ENCODE results near the gene SPNS2.

SPNS2 gene

DNA sequence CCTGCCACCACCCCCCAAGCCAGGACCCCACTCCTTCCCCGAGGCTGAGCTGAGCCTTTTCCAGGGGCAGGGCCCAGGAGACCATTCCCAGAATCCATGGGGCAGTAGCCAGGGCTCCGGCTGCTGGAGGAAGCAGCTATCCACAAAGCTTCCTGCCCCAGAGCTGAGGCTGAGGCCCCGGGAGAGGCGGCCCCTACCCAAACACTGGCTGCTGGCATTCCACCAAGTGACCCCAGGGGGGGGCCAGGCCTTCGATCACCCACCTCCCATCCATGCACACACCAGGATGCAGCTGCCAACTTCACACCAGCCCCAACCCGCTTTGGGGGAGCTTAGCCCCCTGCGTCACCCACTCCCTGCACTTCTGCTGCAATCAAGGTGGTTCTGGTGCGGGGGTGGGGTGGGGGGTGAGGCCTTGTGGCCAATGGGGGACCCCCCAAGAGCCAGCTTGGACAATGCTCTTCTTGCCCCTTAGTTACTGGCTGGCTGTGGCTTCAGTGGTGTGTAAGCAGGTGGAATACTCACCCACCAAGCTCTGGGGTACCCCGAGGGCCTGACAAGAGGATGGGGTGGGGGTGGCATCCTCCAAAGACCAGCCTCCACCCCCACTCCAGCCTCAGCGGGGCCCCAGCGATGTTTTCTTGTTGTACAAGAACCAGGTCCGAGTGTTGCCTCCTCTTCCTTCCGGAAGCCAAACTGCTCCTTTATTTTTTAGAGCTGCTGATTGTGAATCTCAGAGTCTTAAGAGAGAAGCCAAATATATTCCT lies 39.7 kb downstream of the SPNS2 start:
- no peak for TF ChIP-seq ZNF274 (IDR thresholded peaks at IDR 0.05; ENCODE audit: low read depth, low read length)
- H3K4me3 ChIP-seq (ENCODE audit: low read length), result no peak overlapping the region

- no peak overlapping the region for H3K4me3 ChIP-seq (ENCODE audit: low read length)
- no peak for TF ChIP-seq ZNF274 (IDR thresholded peaks at IDR 0.05; ENCODE audit: low read depth, low read length)
These were observed 40.3 kb downstream of the SPNS2 start for GRCh38 chr17:4539025-4539424.

GRCh38 chr17:4539576-4540223 lies 41.0 kb downstream of the SPNS2 start:
- TF ChIP-seq ZNF274 (IDR thresholded peaks at IDR 0.05; ENCODE audit: low read depth, low read length), result no peak
- H3K4me3 ChIP-seq (ENCODE audit: low read length), result no peak overlapping the region

DNA sequence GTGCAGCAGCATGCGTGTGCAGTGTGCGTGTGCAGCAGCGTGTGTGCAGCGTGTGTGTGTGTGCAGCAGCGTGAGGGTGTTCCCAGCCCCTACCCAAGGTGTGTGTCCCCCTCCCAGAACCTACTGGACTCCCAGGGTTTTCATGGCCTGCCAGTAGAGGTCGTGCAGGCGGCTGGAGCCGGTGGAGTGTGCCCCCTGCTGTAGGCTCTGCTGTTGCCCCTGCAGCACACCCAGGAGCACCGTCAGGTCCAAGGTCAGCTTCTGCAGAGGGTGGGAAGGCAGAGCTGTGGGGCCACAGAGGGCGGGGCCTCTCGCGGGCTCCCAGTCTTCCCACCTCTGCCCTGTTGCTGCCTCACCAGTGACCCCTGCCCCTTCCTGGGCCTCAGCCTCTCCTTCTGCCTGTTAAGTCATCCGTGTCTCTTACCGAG lies 41.6 kb downstream of the SPNS2 start:
- H3K4me3 ChIP-seq (ENCODE audit: low read length), result no peak overlapping the region
- no peak for TF ChIP-seq ZNF274 (IDR thresholded peaks at IDR 0.05; ENCODE audit: low read depth, low read length)

DNA sequence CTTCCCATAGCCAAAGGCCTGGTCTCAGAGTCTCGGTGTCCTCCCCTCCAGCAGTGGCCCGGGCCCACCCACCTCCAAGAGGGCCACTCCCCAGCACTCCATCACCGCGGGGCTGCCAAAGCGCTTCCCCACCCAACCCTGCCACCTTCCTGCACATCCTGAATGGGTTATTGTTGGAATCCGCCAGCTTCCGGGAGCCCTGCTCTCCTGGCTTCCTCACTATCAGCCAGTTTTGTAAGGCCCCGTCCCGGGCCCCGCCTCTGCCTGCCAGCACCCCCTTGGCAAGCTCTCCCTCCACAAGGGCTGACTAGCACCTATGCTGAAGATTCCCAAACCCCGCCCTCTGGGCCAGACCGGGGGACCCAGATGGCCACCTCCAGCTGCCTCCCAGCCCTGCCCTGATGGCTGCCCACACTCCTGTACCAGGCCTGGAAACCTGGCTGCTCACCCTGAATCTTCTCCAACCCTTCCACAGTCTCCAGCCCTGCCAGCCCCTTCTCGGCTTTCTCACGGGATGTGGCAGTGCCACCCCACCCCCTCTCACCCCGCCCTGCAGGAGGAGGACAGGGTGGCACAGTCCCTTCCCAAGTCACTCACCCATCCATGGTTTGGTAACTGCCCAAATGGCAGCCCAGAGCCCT lies 42.1 kb downstream of the SPNS2 start:
- no peak overlapping the region for H3K4me3 ChIP-seq (ENCODE audit: low read length)
- TF ChIP-seq ZNF274 (IDR thresholded peaks at IDR 0.05; ENCODE audit: low read depth, low read length), result no peak

DNA sequence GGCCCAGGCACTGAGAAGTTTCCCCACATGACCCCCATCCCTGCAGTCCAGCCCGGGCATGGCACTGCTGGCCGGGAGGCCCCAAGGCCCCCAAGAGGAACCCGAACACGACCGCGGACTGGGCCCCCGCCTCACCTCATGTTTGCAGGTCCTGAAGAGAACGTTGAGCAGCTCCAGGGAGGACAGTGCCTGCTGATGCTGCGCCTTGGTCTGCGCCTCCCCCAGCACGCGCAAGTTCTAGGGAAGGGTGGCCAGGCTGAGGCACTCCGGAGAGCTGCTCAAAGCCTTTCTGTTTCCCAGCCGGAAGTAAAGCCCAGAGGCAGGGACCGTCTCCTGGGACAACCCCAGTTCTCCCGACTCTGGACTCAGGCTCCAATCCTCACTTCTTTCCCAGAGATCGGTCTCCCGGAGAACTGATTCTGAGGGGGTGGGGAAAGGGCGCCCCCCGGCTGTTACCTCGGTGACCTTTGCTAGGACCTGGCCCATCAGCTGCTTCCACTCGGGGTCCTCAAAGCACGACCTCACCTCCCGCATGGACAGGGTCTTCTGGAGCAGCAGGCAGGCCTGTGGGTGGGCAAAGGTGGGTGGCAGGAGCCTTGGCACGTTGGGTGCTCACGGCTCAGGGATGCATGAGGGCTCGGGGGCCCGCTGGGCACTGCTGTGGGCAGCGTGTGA lies 42.8 kb downstream of the SPNS2 start:
- no peak for TF ChIP-seq ZNF274 (IDR thresholded peaks at IDR 0.05; ENCODE audit: low read depth, low read length)
- no peak overlapping the region for H3K4me3 ChIP-seq (ENCODE audit: low read length)

DNA sequence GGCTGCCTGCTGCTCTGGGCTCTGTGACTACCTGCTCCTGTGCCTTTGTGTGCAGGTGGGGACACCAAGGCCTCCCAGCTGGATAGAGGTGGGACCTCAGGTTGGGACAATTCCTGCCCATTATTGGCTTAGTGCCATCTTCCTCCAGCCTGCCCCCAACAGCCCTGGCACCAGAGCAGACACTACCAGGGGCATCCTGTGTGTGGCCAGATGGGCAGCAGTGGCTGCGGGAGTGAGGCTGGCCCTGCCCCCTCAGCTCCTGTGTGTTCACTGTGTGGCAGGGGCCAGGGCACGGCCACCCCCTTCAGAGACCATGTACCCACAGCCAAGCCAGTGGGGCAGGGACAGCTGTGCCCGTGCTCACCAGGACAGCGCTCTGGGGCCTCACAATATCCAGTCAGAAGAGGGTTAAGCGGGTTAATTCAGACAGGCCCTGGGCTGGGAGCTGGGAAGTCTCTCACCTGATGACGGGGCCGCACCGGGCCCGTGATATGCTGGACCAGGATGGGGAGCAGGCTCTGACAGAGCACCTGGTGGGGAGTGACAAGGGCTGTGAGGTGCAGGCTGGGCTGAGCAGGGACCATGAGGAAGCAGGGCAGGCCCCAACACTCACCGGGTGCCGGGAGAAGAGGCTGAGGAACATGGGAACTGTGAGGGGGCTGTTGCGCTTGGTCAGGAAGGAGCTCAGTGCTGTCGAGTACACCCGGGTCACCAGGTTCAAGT lies 43.5 kb downstream of the SPNS2 start:
- TF ChIP-seq ZNF274 (IDR thresholded peaks at IDR 0.05; ENCODE audit: low read depth, low read length), result no peak
- no peak overlapping the region for H3K4me3 ChIP-seq (ENCODE audit: low read length)

DNA sequence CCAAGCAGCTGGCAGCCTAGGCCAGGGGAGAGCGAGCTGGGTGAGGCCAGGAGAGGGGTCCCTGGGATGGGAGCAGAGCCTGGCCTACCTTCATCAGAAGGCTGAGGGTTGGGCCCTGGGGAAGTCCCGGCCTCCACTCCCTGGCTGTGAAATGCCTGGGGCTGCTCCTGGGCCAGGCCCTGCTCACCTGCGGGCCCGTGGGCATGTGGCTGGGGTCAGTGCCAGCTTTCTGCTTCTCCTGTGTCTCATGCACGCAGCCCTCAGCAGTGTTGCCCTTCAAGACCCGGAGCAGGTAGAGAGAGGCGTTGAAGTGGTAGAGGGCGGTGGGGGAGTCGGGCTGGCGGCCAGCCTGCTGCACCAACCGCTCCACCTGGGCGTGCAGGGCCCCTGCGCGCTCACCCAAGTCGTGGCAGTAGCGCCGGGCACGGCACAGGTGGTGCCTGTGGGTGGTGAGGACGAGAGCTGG lies 44.1 kb downstream of the SPNS2 start:
- no peak for TF ChIP-seq ZNF274 (IDR thresholded peaks at IDR 0.05; ENCODE audit: low read depth, low read length)
- H3K4me3 ChIP-seq (ENCODE audit: low read length), result no peak overlapping the region

- TF ChIP-seq ZNF274 (IDR thresholded peaks at IDR 0.05; ENCODE audit: low read depth, low read length), result no peak
- H3K4me3 ChIP-seq (ENCODE audit: low read length), result no peak overlapping the region
These were observed 44.9 kb downstream of the SPNS2 start for GRCh38 chr17:4543557-4544026.

GRCh38 chr17:4544135-4544950 lies 45.7 kb downstream of the SPNS2 start:
- TF ChIP-seq ZNF274 (IDR thresholded peaks at IDR 0.05; ENCODE audit: low read depth, low read length), result no peak
- no peak overlapping the region for H3K4me3 ChIP-seq (ENCODE audit: low read length)

- no peak overlapping the region for H3K4me3 ChIP-seq (ENCODE audit: low read length)
- TF ChIP-seq ZNF274 (IDR thresholded peaks at IDR 0.05; ENCODE audit: low read depth, low read length), result no peak
These were observed 46.2 kb downstream of the SPNS2 start for GRCh38 chr17:4544951-4545216.

DNA sequence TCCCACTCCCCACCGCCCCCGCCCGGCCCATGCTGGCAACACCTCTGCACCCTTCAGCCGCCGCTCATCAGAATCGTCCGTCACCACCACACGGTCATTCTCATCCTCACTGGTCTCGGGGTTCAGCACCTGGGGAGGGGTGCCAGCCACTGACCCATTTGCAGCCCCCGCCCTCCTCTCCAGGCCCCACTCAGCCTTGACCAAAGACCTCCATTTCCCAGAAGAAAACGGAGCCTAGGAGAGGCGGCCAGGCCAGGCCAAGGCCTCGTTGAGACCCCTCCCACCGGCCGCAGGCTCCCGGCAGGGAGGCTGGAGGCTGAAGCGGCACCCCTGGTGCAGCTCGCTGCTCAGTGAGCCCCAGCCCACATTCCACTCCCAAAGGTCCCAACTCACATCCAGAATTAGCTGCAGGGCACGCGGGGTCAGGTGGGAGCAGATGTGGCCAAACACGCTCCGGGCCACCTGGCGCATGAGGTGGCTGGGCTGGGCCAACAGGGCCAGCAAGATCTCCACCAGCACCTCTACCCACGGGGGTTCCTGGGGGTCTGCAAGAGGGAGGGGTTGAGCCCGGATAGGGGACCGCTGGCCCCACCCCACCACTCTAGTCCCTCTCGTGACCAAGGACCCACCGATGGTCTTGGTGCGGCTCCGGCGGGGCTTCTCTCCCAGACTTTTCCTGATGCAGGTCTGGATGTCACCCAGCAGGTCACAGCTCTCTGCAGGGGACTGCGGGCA lies 46.7 kb downstream of the SPNS2 start:
- no peak overlapping the region for H3K4me3 ChIP-seq (ENCODE audit: low read length)
- TF ChIP-seq ZNF274 (IDR thresholded peaks at IDR 0.05; ENCODE audit: low read depth, low read length), result no peak

Data from GM08714 (cell line).